GM23338 (cell line): Measurements from ENCODE around the gene NFKBIA. TPM values are rescaled to one million over a fixed set of nuclear protein-coding genes. Genes with fewer than 3 reads are reported as not detected.

Experiments used
- ATAC-seq: fragments of 200-7000 bp; cut with Tn5 transposase; 3 replicates; pipeline ENCODE4 v1.9.1; 2020
- DNase-seq: peaks from one replicate; pipeline ENCODE4 v3.0.0-alpha.2; 2015; ENCODE audit warnings: low spot score
- H2AFZ ChIP-seq: fragments of 200-600 bp; sonication (generic); 2 replicates; pipeline ENCODE4 v1.8.0; 2016; ENCODE audit warnings: antibody characterized with exemption, mild to moderate bottlenecking, moderate library complexity
- H3F3A ChIP-seq: fragments of 200-600 bp; sonication (generic); replicated peaks from 2 replicates; pipeline ENCODE4 v1.8.0; 2017; ENCODE audit warnings: antibody characterized with exemption, mixed run types, low read depth
- H3K27ac ChIP-seq: fragments of 200-600 bp; sonication (generic); 2 replicates; pipeline ENCODE4 v1.6.1; 2016; ENCODE audit warnings: low read depth
- H3K27me3 ChIP-seq: fragments of 200-600 bp; sonication (generic); 2 replicates; pipeline ENCODE4 v1.8.0; 2016; ENCODE audit warnings: mild to moderate bottlenecking, mixed run types, moderate library complexity; ENCODE audit not compliant: insufficient read depth
- H3K36me3 ChIP-seq: fragments of 200-600 bp; sonication (generic); 2 replicates; pipeline ENCODE4 v1.8.0; 2016; ENCODE audit warnings: mild to moderate bottlenecking; ENCODE audit not compliant: insufficient read depth
- H3K4me1 ChIP-seq: fragments of 200-600 bp; sonication (generic); 2 replicates; pipeline ENCODE4 v1.8.0; 2016; ENCODE audit warnings: mild to moderate bottlenecking, moderate library complexity; ENCODE audit not compliant: insufficient read depth
- H3K4me2 ChIP-seq: fragments of 200-600 bp; sonication (generic); 2 replicates; pipeline ENCODE4 v1.7.1; 2017; ENCODE audit warnings: mixed run types
- H3K4me3 ChIP-seq: fragments of 200-600 bp; sonication (generic); 2 replicates; pipeline ENCODE4 v1.6.1; 2016; ENCODE audit warnings: mixed run types
- H3K79me2 ChIP-seq: fragments of 200-600 bp; sonication (generic); replicated peaks from 2 replicates; pipeline ENCODE4 v1.8.0; 2017; ENCODE audit warnings: mild to moderate bottlenecking; ENCODE audit not compliant: insufficient read depth
- H3K9me2 ChIP-seq: fragments of 200-600 bp; sonication (generic); 2 replicates; pipeline ENCODE4 v1.8.0; 2017; ENCODE audit not compliant: insufficient read depth
- H4K20me1 ChIP-seq: fragments of 200-600 bp; sonication (generic); replicated peaks from 2 replicates; pipeline ENCODE4 v1.8.0; 2017; ENCODE audit warnings: mild to moderate bottlenecking; ENCODE audit not compliant: insufficient read depth
- H3K27ac Mint-ChIP-seq: 2 replicates; pipeline ENCODE4 v1.8.0; 2020; ENCODE audit warnings: inconsistent platforms, mild to moderate bottlenecking, moderate library complexity, mixed read lengths
- H3K27me3 Mint-ChIP-seq: 3 replicates; pipeline ENCODE4 v1.8.0; 2022; ENCODE audit warnings: low read depth, mild to moderate bottlenecking, moderate library complexity, mixed read lengths, inconsistent platforms; ENCODE audit not compliant: insufficient read depth, poor library complexity
- H3K36me3 Mint-ChIP-seq: 3 replicates; pipeline ENCODE4 v1.8.0; 2021; ENCODE audit warnings: low read depth, mild to moderate bottlenecking, inconsistent platforms, moderate library complexity, mixed read lengths
- H3K4me1 Mint-ChIP-seq: 3 replicates; pipeline ENCODE4 v1.8.0; 2020; ENCODE audit warnings: mild to moderate bottlenecking, inconsistent platforms, mixed read lengths
- H3K4me3 Mint-ChIP-seq: 3 replicates; pipeline ENCODE4 v1.8.0; 2021; ENCODE audit warnings: moderate library complexity, mild to moderate bottlenecking, inconsistent platforms, mixed read lengths
- H3K9me3 Mint-ChIP-seq: 3 replicates; pipeline ENCODE4 v1.8.0; 2020; ENCODE audit warnings: moderate library complexity, mild to moderate bottlenecking, inconsistent platforms, mixed read lengths
- CREB1 ChIP-seq: fragments of 250-450 bp; sonication (Bioruptor Pico); IDR thresholded peaks from 2 replicates; pipeline ENCODE4 v1.5.0; 2020; ENCODE audit warnings: low read depth, mild to moderate bottlenecking, moderate library complexity
- EZH2 ChIP-seq: fragments of 200-600 bp; sonication (generic); IDR thresholded peaks from one replicate; pipeline ENCODE4 v1.8.0; 2017; ENCODE audit warnings: antibody characterized with exemption, mild to moderate bottlenecking, low read depth; ENCODE audit not compliant: unreplicated experiment
- EZH2phosphoT487 ChIP-seq: fragments of 200-600 bp; sonication (generic); IDR thresholded peaks from one replicate; pipeline ENCODE4 v1.8.1; 2018; ENCODE audit warnings: antibody characterized with exemption; ENCODE audit not compliant: unreplicated experiment
- JUNB ChIP-seq: IDR thresholded peaks from one replicate; pipeline ENCODE4 v1.6.1; 2016; ENCODE audit warnings: antibody characterized with exemption; ENCODE audit not compliant: unreplicated experiment
- NANOG ChIP-seq: IDR thresholded peaks from 2 replicates; pipeline ENCODE4 v1.6.1; 2016; ENCODE audit warnings: antibody characterized with exemption, borderline replicate concordance
- POLR2AphosphoS5 ChIP-seq: IDR thresholded peaks from 2 replicates; pipeline ENCODE4 v1.6.1; 2016; ENCODE audit warnings: antibody characterized with exemption, low read depth
- STAT1 ChIP-seq: IDR thresholded peaks from one replicate; pipeline ENCODE4 v1.6.1; 2016; ENCODE audit warnings: antibody characterized with exemption; ENCODE audit not compliant: unreplicated experiment
- ZNF114 ChIP-seq: fragments of 250-450 bp; sonication (Bioruptor Pico); IDR thresholded peaks from 2 replicates; pipeline ENCODE4 v1.5.0; 2020; ENCODE audit warnings: mild to moderate bottlenecking, moderate library complexity
- ZNF331 ChIP-seq: fragments of 250-450 bp; sonication (Bioruptor Pico); IDR thresholded peaks from 2 replicates; pipeline ENCODE4 v1.5.0; 2020; ENCODE audit warnings: low read depth, mild to moderate bottlenecking, moderate library complexity
- polyA plus RNA-seq: library from polyadenylated mRNA; unstranded; fragments of >200 nt; fragmentation: Nextera tagmentation; extraction: Ambion mirVana; gene quantifications from 2 replicates; pipeline ENCODE4 v1.2.1, GENCODE V29; 2016
- total RNA-seq: library from RNA; depleted of rRNA; stranded (reverse); fragments of >200 nt; shearing (Covaris generic); gene quantifications from 2 replicates; pipeline ENCODE4 v1.2.3, GENCODE V29; 2014
- TF ChIP-seq, protein P1 (sequence below): IDR thresholded peaks from one replicate; pipeline ENCODE4 v1.6.1; 2018; ENCODE audit warnings: antibody characterized with exemption; ENCODE audit not compliant: unreplicated experiment
- TF ChIP-seq, protein P2 (sequence below), 2 experiments: fragments of 200-600 bp in 1 of 2; sonication (generic) in 1 of 2; conservative IDR thresholded peaks; 2 replicates each; pipeline versions ENCODE4 v1.5.1 to v1.6.1; 2016 to 2017; ENCODE audit warnings: antibody characterized with exemption in 2 of 2, low read depth in 2 of 2, mild to moderate bottlenecking in 2 of 2, moderate library complexity in 1 of 2
- TF ChIP-seq, protein P3 (sequence below): fragments of 250-450 bp; sonication (Bioruptor Pico); IDR thresholded peaks from 2 replicates; pipeline ENCODE4 v1.5.0; 2020; ENCODE audit warnings: mild to moderate bottlenecking, moderate library complexity
- TF ChIP-seq, protein P4 (sequence below): IDR thresholded peaks from 2 replicates; pipeline ENCODE4 v1.6.1; 2016; ENCODE audit warnings: antibody characterized with exemption

Gene NFKBIA
- total and polyA plus RNA-seq, 2 experiments from 2014 or later: 33.4 to 41.3 TPM

DNA sequence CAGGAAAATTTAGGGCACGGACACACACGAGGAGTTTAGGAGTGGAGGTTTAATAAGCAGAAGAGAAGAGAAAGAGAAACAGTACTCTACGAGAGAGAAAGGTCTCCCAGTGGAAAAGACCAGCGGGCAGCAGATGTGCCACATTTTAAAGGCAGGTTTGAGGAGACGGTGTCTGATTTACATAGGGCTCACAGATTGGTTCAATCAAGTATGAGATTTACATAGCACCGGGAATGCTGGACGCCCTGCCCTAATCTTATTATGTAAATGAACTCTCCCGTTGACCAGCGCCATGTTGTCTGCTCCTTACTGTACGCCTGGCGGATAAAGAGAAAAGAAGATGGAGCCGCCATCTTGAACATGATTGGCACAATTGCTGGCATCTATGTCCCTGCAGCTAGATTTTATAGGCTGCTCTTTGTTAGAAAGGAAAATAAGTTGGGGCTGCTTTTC, 17.9 kb downstream of the NFKBIA start:
- Histone ChIP-seq H3K36me3 (no peaks in the 10 kb centered on the region), H3K4me3 (no peak overlapping the region), H3K27ac (no peak overlapping the region), H3K4me1 (no peaks in the 10 kb centered on the region; the same call in 1 of the 2 replicates), H3K4me2 (no peak overlapping the region), H3K9me2 (no peaks in the 10 kb centered on the region), H2AFZ (peak overlapping the region; percentile 69; the same call in 1 of the 2 replicates), H4K20me1 (no peaks in the 10 kb centered on the region), H3K27me3 (no peaks in the 10 kb centered on the region), H3K79me2 (no peaks in the 10 kb centered on the region), H3F3A (no peaks in the 10 kb centered on the region)
- no peak for DNase-seq
- ATAC-seq: no peak
- H3K4me3 Mint-ChIP-seq: no peak overlapping the region
- peaks cover 9% of the 10 kb centered on the region for H3K4me1 Mint-ChIP-seq
- no peaks in the 10 kb centered on the region for H3K9me3 Mint-ChIP-seq
- TF ChIP-seq, protein P1, sequence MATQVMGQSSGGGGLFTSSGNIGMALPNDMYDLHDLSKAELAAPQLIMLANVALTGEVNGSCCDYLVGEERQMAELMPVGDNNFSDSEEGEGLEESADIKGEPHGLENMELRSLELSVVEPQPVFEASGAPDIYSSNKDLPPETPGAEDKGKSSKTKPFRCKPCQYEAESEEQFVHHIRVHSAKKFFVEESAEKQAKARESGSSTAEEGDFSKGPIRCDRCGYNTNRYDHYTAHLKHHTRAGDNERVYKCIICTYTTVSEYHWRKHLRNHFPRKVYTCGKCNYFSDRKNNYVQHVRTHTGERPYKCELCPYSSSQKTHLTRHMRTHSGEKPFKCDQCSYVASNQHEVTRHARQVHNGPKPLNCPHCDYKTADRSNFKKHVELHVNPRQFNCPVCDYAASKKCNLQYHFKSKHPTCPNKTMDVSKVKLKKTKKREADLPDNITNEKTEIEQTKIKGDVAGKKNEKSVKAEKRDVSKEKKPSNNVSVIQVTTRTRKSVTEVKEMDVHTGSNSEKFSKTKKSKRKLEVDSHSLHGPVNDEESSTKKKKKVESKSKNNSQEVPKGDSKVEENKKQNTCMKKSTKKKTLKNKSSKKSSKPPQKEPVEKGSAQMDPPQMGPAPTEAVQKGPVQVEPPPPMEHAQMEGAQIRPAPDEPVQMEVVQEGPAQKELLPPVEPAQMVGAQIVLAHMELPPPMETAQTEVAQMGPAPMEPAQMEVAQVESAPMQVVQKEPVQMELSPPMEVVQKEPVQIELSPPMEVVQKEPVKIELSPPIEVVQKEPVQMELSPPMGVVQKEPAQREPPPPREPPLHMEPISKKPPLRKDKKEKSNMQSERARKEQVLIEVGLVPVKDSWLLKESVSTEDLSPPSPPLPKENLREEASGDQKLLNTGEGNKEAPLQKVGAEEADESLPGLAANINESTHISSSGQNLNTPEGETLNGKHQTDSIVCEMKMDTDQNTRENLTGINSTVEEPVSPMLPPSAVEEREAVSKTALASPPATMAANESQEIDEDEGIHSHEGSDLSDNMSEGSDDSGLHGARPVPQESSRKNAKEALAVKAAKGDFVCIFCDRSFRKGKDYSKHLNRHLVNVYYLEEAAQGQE: no peak
- TF ChIP-seq EZH2: no peak
- TF ChIP-seq, protein P2, sequence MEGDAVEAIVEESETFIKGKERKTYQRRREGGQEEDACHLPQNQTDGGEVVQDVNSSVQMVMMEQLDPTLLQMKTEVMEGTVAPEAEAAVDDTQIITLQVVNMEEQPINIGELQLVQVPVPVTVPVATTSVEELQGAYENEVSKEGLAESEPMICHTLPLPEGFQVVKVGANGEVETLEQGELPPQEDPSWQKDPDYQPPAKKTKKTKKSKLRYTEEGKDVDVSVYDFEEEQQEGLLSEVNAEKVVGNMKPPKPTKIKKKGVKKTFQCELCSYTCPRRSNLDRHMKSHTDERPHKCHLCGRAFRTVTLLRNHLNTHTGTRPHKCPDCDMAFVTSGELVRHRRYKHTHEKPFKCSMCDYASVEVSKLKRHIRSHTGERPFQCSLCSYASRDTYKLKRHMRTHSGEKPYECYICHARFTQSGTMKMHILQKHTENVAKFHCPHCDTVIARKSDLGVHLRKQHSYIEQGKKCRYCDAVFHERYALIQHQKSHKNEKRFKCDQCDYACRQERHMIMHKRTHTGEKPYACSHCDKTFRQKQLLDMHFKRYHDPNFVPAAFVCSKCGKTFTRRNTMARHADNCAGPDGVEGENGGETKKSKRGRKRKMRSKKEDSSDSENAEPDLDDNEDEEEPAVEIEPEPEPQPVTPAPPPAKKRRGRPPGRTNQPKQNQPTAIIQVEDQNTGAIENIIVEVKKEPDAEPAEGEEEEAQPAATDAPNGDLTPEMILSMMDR (conservative IDR thresholded peaks at IDR 0.05; ENCODE audit: low read depth in 2 of 2): no peak
- TF ChIP-seq EZH2phosphoT487: no peak
- TF ChIP-seq, protein P3, sequence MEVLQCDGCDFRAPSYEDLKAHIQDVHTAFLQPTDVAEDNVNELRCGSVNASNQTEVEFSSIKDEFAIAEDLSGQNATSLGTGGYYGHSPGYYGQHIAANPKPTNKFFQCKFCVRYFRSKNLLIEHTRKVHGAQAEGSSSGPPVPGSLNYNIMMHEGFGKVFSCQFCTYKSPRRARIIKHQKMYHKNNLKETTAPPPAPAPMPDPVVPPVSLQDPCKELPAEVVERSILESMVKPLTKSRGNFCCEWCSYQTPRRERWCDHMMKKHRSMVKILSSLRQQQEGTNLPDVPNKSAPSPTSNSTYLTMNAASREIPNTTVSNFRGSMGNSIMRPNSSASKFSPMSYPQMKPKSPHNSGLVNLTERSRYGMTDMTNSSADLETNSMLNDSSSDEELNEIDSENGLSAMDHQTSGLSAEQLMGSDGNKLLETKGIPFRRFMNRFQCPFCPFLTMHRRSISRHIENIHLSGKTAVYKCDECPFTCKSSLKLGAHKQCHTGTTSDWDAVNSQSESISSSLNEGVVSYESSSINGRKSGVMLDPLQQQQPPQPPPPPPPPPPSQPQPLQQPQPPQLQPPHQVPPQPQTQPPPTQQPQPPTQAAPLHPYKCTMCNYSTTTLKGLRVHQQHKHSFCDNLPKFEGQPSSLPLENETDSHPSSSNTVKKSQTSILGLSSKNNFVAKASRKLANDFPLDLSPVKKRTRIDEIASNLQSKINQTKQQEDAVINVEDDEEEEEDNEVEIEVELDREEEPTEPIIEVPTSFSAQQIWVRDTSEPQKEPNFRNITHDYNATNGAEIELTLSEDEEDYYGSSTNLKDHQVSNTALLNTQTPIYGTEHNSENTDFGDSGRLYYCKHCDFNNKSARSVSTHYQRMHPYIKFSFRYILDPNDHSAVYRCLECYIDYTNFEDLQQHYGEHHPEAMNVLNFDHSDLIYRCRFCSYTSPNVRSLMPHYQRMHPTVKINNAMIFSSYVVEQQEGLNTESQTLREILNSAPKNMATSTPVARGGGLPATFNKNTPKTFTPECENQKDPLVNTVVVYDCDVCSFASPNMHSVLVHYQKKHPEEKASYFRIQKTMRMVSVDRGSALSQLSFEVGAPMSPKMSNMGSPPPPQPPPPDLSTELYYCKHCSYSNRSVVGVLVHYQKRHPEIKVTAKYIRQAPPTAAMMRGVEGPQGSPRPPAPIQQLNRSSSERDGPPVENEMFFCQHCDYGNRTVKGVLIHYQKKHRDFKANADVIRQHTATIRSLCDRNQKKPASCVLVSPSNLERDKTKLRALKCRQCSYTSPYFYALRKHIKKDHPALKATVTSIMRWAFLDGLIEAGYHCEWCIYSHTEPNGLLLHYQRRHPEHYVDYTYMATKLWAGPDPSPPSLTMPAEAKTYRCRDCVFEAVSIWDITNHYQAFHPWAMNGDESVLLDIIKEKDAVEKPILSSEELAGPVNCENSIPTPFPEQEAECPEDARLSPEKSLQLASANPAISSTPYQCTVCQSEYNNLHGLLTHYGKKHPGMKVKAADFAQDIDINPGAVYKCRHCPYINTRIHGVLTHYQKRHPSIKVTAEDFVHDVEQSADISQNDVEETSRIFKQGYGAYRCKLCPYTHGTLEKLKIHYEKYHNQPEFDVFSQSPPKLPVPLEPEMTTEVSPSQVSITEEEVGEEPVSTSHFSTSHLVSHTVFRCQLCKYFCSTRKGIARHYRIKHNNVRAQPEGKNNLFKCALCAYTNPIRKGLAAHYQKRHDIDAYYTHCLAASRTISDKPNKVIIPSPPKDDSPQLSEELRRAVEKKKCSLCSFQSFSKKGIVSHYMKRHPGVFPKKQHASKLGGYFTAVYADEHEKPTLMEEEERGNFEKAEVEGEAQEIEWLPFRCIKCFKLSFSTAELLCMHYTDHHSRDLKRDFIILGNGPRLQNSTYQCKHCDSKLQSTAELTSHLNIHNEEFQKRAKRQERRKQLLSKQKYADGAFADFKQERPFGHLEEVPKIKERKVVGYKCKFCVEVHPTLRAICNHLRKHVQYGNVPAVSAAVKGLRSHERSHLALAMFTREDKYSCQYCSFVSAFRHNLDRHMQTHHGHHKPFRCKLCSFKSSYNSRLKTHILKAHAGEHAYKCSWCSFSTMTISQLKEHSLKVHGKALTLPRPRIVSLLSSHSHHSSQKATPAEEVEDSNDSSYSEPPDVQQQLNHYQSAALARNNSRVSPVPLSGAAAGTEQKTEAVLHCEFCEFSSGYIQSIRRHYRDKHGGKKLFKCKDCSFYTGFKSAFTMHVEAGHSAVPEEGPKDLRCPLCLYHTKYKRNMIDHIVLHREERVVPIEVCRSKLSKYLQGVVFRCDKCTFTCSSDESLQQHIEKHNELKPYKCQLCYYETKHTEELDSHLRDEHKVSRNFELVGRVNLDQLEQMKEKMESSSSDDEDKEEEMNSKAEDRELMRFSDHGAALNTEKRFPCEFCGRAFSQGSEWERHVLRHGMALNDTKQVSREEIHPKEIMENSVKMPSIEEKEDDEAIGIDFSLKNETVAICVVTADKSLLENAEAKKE (CRISPR knock-in tag): no peak
- no peak for TF ChIP-seq CREB1 (CRISPR knock-in tag)
- no peak for TF ChIP-seq STAT1
- TF ChIP-seq ZNF331 (CRISPR knock-in tag): no peak
- TF ChIP-seq NANOG: no peak
- no peak for TF ChIP-seq JUNB
- TF ChIP-seq POLR2AphosphoS5: no peak
- TF ChIP-seq, protein P4, sequence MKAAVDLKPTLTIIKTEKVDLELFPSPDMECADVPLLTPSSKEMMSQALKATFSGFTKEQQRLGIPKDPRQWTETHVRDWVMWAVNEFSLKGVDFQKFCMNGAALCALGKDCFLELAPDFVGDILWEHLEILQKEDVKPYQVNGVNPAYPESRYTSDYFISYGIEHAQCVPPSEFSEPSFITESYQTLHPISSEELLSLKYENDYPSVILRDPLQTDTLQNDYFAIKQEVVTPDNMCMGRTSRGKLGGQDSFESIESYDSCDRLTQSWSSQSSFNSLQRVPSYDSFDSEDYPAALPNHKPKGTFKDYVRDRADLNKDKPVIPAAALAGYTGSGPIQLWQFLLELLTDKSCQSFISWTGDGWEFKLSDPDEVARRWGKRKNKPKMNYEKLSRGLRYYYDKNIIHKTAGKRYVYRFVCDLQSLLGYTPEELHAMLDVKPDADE: no peak
- no peak for TF ChIP-seq ZNF114 (CRISPR knock-in tag)
- no peaks in the 10 kb centered on the region for H3K36me3 Mint-ChIP-seq
- H3K27ac Mint-ChIP-seq: no peak overlapping the region
- peaks cover 11% of the 10 kb centered on the region for H3K27me3 Mint-ChIP-seq
